ENCODE measurements around the gene VWF.

GRCh38 chr12:5914387-5915149 lies 209.9 kb downstream of the VWF start:
- TF ChIP-seq, protein P1, sequence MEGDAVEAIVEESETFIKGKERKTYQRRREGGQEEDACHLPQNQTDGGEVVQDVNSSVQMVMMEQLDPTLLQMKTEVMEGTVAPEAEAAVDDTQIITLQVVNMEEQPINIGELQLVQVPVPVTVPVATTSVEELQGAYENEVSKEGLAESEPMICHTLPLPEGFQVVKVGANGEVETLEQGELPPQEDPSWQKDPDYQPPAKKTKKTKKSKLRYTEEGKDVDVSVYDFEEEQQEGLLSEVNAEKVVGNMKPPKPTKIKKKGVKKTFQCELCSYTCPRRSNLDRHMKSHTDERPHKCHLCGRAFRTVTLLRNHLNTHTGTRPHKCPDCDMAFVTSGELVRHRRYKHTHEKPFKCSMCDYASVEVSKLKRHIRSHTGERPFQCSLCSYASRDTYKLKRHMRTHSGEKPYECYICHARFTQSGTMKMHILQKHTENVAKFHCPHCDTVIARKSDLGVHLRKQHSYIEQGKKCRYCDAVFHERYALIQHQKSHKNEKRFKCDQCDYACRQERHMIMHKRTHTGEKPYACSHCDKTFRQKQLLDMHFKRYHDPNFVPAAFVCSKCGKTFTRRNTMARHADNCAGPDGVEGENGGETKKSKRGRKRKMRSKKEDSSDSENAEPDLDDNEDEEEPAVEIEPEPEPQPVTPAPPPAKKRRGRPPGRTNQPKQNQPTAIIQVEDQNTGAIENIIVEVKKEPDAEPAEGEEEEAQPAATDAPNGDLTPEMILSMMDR (IDR thresholded peaks at IDR 0.05) = no peak
- no peak for TF ChIP-seq EZH2 (IDR thresholded peaks at IDR 0.05; ENCODE audit: borderline replicate concordance, insufficient read depth, low read depth, low read length, poor library complexity, severe bottlenecking)
